ENCODE measurements around the gene ZNF92. TPM values are rescaled to one million over a fixed set of nuclear protein-coding genes. Genes with fewer than 3 reads are reported as not detected.
A peak's percentile ranks its signal among the peaks of the same experiment; 100 is the strongest.

ZNF92 gene
- total and polyA plus RNA-seq, 2 of the 13 experiments (the other 11 are each of a cell fraction or from before 2014, with no cell fraction given) = 4.0 to 13.2 TPM

- TF ChIP-seq, protein P1, sequence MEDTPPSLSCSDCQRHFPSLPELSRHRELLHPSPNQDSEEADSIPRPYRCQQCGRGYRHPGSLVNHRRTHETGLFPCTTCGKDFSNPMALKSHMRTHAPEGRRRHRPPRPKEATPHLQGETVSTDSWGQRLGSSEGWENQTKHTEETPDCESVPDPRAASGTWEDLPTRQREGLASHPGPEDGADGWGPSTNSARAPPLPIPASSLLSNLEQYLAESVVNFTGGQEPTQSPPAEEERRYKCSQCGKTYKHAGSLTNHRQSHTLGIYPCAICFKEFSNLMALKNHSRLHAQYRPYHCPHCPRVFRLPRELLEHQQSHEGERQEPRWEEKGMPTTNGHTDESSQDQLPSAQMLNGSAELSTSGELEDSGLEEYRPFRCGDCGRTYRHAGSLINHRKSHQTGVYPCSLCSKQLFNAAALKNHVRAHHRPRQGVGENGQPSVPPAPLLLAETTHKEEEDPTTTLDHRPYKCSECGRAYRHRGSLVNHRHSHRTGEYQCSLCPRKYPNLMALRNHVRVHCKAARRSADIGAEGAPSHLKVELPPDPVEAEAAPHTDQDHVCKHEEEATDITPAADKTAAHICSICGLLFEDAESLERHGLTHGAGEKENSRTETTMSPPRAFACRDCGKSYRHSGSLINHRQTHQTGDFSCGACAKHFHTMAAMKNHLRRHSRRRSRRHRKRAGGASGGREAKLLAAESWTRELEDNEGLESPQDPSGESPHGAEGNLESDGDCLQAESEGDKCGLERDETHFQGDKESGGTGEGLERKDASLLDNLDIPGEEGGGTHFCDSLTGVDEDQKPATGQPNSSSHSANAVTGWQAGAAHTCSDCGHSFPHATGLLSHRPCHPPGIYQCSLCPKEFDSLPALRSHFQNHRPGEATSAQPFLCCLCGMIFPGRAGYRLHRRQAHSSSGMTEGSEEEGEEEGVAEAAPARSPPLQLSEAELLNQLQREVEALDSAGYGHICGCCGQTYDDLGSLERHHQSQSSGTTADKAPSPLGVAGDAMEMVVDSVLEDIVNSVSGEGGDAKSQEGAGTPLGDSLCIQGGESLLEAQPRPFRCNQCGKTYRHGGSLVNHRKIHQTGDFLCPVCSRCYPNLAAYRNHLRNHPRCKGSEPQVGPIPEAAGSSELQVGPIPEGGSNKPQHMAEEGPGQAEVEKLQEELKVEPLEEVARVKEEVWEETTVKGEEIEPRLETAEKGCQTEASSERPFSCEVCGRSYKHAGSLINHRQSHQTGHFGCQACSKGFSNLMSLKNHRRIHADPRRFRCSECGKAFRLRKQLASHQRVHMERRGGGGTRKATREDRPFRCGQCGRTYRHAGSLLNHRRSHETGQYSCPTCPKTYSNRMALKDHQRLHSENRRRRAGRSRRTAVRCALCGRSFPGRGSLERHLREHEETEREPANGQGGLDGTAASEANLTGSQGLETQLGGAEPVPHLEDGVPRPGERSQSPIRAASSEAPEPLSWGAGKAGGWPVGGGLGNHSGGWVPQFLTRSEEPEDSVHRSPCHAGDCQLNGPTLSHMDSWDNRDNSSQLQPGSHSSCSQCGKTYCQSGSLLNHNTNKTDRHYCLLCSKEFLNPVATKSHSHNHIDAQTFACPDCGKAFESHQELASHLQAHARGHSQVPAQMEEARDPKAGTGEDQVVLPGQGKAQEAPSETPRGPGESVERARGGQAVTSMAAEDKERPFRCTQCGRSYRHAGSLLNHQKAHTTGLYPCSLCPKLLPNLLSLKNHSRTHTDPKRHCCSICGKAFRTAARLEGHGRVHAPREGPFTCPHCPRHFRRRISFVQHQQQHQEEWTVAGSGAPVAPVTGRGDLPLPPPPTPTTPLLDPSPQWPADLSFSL (CRISPR knock-in tag; IDR thresholded peaks at IDR 0.05) = no peak
- TF ChIP-seq ZNF414 (CRISPR knock-in tag; IDR thresholded peaks at IDR 0.05) = no peak
- no peak for TF ChIP-seq SMYD3 (CRISPR knock-in tag; IDR thresholded peaks at IDR 0.05)
- no peak for TF ChIP-seq ISX (CRISPR knock-in tag; conservative IDR thresholded peaks at IDR 0.05)
- peak; percentile 96 for TF ChIP-seq SAP130 (CRISPR knock-in tag; IDR thresholded peaks at IDR 0.05; ENCODE audit: low read depth)
- no peak for TF ChIP-seq ADNP (CRISPR knock-in tag; IDR thresholded peaks at IDR 0.05)
- TF ChIP-seq JUN (CRISPR knock-in tag; IDR thresholded peaks at IDR 0.05) = no peak
- TF ChIP-seq ZFP1 (CRISPR knock-in tag; IDR thresholded peaks at IDR 0.05) = no peak
- TF ChIP-seq, protein P2, sequence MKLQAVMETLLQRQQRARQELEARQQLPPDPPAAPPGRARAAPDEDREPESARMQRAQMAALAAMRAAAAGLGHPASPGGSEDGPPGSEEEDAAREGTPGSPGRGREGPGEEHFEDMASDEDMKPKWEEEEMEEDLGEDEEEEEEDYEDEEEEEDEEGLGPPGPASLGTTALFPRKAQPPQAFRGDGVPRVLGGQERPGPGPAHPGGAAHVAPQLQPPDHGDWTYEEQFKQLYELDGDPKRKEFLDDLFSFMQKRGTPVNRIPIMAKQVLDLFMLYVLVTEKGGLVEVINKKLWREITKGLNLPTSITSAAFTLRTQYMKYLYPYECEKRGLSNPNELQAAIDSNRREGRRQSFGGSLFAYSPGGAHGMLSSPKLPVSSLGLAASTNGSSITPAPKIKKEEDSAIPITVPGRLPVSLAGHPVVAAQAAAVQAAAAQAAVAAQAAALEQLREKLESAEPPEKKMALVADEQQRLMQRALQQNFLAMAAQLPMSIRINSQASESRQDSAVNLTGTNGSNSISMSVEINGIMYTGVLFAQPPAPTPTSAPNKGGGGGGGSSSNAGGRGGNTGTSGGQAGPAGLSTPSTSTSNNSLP (IDR thresholded peaks at IDR 0.05; ENCODE audit: low read depth, low read length) = no peak
- TF ChIP-seq ATF7 (IDR thresholded peaks at IDR 0.05) = no peak
- TF ChIP-seq ATF7 (CRISPR knock-in tag; IDR thresholded peaks at IDR 0.05) = no peak
- peak; percentile 72; the same call in 1 of the 2 replicates for TF ChIP-seq SOX5 (CRISPR knock-in tag; IDR thresholded peaks at IDR 0.05; ENCODE audit: borderline replicate concordance)
- TF ChIP-seq ZNF331 (CRISPR knock-in tag; IDR thresholded peaks at IDR 0.05) = peak; percentile 66
- TF ChIP-seq BCL6 (CRISPR knock-in tag; IDR thresholded peaks at IDR 0.05) = peak; percentile 38; the same call in 1 of the 2 replicates
- TF ChIP-seq IRX3 (CRISPR knock-in tag; IDR thresholded peaks at IDR 0.05; ENCODE audit: borderline replicate concordance, low read depth) = no peak
- TF ChIP-seq CENPX (CRISPR knock-in tag; IDR thresholded peaks at IDR 0.05) = no peak
- no peak for TF ChIP-seq SNAI1 (CRISPR knock-in tag; IDR thresholded peaks at IDR 0.05; ENCODE audit: borderline replicate concordance)
- TF ChIP-seq, protein P3, sequence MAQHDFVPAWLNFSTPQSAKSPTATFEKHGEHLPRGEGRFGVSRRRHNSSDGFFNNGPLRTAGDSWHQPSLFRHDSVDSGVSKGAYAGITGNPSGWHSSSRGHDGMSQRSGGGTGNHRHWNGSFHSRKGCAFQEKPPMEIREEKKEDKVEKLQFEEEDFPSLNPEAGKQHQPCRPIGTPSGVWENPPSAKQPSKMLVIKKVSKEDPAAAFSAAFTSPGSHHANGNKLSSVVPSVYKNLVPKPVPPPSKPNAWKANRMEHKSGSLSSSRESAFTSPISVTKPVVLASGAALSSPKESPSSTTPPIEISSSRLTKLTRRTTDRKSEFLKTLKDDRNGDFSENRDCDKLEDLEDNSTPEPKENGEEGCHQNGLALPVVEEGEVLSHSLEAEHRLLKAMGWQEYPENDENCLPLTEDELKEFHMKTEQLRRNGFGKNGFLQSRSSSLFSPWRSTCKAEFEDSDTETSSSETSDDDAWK (CRISPR knock-in tag; IDR thresholded peaks at IDR 0.05) = no peak
- TF ChIP-seq, protein P4, sequence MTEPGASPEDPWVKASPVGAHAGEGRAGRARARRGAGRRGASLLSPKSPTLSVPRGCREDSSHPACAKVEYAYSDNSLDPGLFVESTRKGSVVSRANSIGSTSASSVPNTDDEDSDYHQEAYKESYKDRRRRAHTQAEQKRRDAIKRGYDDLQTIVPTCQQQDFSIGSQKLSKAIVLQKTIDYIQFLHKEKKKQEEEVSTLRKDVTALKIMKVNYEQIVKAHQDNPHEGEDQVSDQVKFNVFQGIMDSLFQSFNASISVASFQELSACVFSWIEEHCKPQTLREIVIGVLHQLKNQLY (CRISPR knock-in tag; IDR thresholded peaks at IDR 0.05) = peak; percentile 45; the same call in 1 of the 2 replicates
- peak; percentile 72 for TF ChIP-seq MED1 (CRISPR knock-in tag; IDR thresholded peaks at IDR 0.05)
- TF ChIP-seq SOX6 (IDR thresholded peaks at IDR 0.05) = no peak
- TF ChIP-seq SOX6 (CRISPR knock-in tag; IDR thresholded peaks at IDR 0.05) = peak; percentile 82
- no peak for TF ChIP-seq KLF9 (CRISPR knock-in tag; IDR thresholded peaks at IDR 0.05; ENCODE audit: low read depth)
- TF ChIP-seq ZNF251 (CRISPR knock-in tag; IDR thresholded peaks at IDR 0.05) = no peak
Measured at GRCh38 chr7:65397730-65398142, 24.1 kb downstream of the ZNF92 start (continued).
